ENCODE results near the gene LDLRAD3. TPM values are rescaled to one million over a fixed set of nuclear protein-coding genes. Genes with fewer than 3 reads are reported as not detected.

The LDLRAD3 gene
- total RNA-seq, 3 donors from 2014 or later (not counting 1 experiment from before 2014, with no cell fraction given) = 1.0 to 1.5 (median 1.2) TPM

GRCh38 chr11:35997902-35998520 lies 54.1 kb downstream of the LDLRAD3 start:
- no peak for DNase-seq
- no peak overlapping the region for H3K27ac ChIP-seq (ENCODE audit: low read length)
- no peaks in the 10 kb centered on the region for H3K36me3 Mint-ChIP-seq
- no peaks in the 10 kb centered on the region for H3K27me3 ChIP-seq (ENCODE audit: control insufficient read depth, insufficient read depth, low read length)
- no peaks in the 10 kb centered on the region for H3K9me3 Mint-ChIP-seq
- WGBS (ENCODE audit: insufficient coverage) = 75% methylated on average over 6 of the region's 6 CpGs
- no peaks in the 10 kb centered on the region for H3K4me1 Mint-ChIP-seq
- H3K4me1 ChIP-seq (ENCODE audit: control insufficient read depth, insufficient read depth, low read length) = no peaks in the 10 kb centered on the region
- intact Hi-C loops (cut with micrococcal nuclease) = no loop called here
- no peak overlapping the region for H3K4me3 Mint-ChIP-seq
- no peaks in the 10 kb centered on the region for H3K9me3 ChIP-seq (ENCODE audit: control insufficient read depth, insufficient read depth, low read length)
- peaks cover 9 to 16% of the 10 kb centered on the region in 2 donors for H3K27me3 Mint-ChIP-seq (ENCODE audit: low read depth in 2 of 2)
- no peak overlapping the region for H3K4me3 ChIP-seq (ENCODE audit: low read length)
- H3K27ac Mint-ChIP-seq = no peak overlapping the region
- no peak for TF ChIP-seq CTCF (IDR thresholded peaks at IDR 0.05)
- ATAC-seq = no peak
- H3K36me3 ChIP-seq (ENCODE audit: control insufficient read depth, insufficient read depth, low read length) = no peaks in the 10 kb centered on the region

GRCh38 chr11:35998634-35999033 lies 54.8 kb downstream of the LDLRAD3 start:
- Histone ChIP-seq H3K27me3 (ENCODE audit: control insufficient read depth, insufficient read depth, low read length) (no peaks in the 10 kb centered on the region), H3K9me3 (ENCODE audit: control insufficient read depth, insufficient read depth, low read length) (no peaks in the 10 kb centered on the region), H3K27ac (ENCODE audit: low read length) (no peak overlapping the region), H3K4me1 (ENCODE audit: control insufficient read depth, insufficient read depth, low read length) (no peaks in the 10 kb centered on the region), H3K4me3 (ENCODE audit: low read length) (no peak overlapping the region), H3K36me3 (ENCODE audit: control insufficient read depth, insufficient read depth, low read length) (no peaks in the 10 kb centered on the region)
- no peak overlapping the region for H3K27ac Mint-ChIP-seq
- peaks cover 5 to 10% of the 10 kb centered on the region in 2 donors for H3K27me3 Mint-ChIP-seq (ENCODE audit: low read depth in 2 of 2)
- H3K36me3 Mint-ChIP-seq = no peaks in the 10 kb centered on the region
- no peak for TF ChIP-seq CTCF (IDR thresholded peaks at IDR 0.05)
- ATAC-seq (no peak), DNase-seq (no peak)
- H3K4me3 Mint-ChIP-seq = no peak overlapping the region
- H3K9me3 Mint-ChIP-seq = no peaks in the 10 kb centered on the region
- 78% methylated on average over 6 of the region's 6 CpGs for WGBS (ENCODE audit: insufficient coverage)
- intact Hi-C loops (cut with micrococcal nuclease) = no loop called here
- H3K4me1 Mint-ChIP-seq = no peaks in the 10 kb centered on the region

GRCh38 chr11:36000616-36001190 lies 56.8 kb downstream of the LDLRAD3 start:
- ATAC-seq (no peak), DNase-seq (no peak)
- H3K27ac ChIP-seq (ENCODE audit: low read length) = no peak overlapping the region
- Mint-ChIP-seq H3K36me3 (no peaks in the 10 kb centered on the region), H3K4me3 (no peak overlapping the region), H3K4me1 (no peaks in the 10 kb centered on the region), H3K9me3 (no peaks in the 10 kb centered on the region), H3K27ac (no peak overlapping the region), H3K27me3 (ENCODE audit: low read depth in 2 of 2) (no peaks in the 10 kb centered on the region)
- no peak overlapping the region for H3K4me3 ChIP-seq (ENCODE audit: low read length)
- H3K36me3 ChIP-seq (ENCODE audit: control insufficient read depth, insufficient read depth, low read length) = no peaks in the 10 kb centered on the region
- H3K4me1 ChIP-seq (ENCODE audit: control insufficient read depth, insufficient read depth, low read length) = no peaks in the 10 kb centered on the region
- peaks cover 7% of the 10 kb centered on the region for H3K9me3 ChIP-seq (ENCODE audit: control insufficient read depth, insufficient read depth, low read length)
- intact Hi-C loops (cut with micrococcal nuclease) = no loop called here
- TF ChIP-seq CTCF (IDR thresholded peaks at IDR 0.05) = no peak
- 84% methylated on average over 6 of the region's 6 CpGs for WGBS (ENCODE audit: insufficient coverage)
- H3K27me3 ChIP-seq (ENCODE audit: control insufficient read depth, insufficient read depth, low read length) = no peaks in the 10 kb centered on the region

GRCh38 chr11:36002196-36002595 lies 58.3 kb downstream of the LDLRAD3 start:
- Mint-ChIP-seq H3K4me3 (no peak overlapping the region), H3K27me3 (ENCODE audit: low read depth in 2 of 2) (no peaks in the 10 kb centered on the region), H3K27ac (no peak overlapping the region), H3K9me3 (no peaks in the 10 kb centered on the region), H3K36me3 (no peaks in the 10 kb centered on the region), H3K4me1 (no peaks in the 10 kb centered on the region)
- H3K4me3 ChIP-seq (ENCODE audit: low read length) = no peak overlapping the region
- 81% methylated on average over 6 of the region's 6 CpGs for WGBS (ENCODE audit: insufficient coverage)
- no peaks in the 10 kb centered on the region for H3K36me3 ChIP-seq (ENCODE audit: control insufficient read depth, insufficient read depth, low read length)
- intact Hi-C loops (cut with micrococcal nuclease) = no loop called here
- ATAC-seq = no peak
- peaks cover 7% of the 10 kb centered on the region for H3K9me3 ChIP-seq (ENCODE audit: control insufficient read depth, insufficient read depth, low read length)
- no peak for DNase-seq
- TF ChIP-seq CTCF (IDR thresholded peaks at IDR 0.05) = no peak
- H3K4me1 ChIP-seq (ENCODE audit: control insufficient read depth, insufficient read depth, low read length) = no peaks in the 10 kb centered on the region
- H3K27ac ChIP-seq (ENCODE audit: low read length) = no peak overlapping the region
- H3K27me3 ChIP-seq (ENCODE audit: control insufficient read depth, insufficient read depth, low read length) = no peaks in the 10 kb centered on the region

All from natural killer cell (primary cell).